Epithelial cell of prostate (primary cell): Measurements from ENCODE around the gene MESP1.

Source experiments
- DNase-seq: peaks from one replicate; pipeline ENCODE4 v3.0.0-alpha.2; 2011; ENCODE audit warnings: low read depth, low spot score
- H3K27ac ChIP-seq: fragments of 450-650 bp; 2 replicates; pipeline ENCODE4 v1.5.1; 2017; ENCODE audit warnings: mild to moderate bottlenecking

The MESP1 gene

DNA sequence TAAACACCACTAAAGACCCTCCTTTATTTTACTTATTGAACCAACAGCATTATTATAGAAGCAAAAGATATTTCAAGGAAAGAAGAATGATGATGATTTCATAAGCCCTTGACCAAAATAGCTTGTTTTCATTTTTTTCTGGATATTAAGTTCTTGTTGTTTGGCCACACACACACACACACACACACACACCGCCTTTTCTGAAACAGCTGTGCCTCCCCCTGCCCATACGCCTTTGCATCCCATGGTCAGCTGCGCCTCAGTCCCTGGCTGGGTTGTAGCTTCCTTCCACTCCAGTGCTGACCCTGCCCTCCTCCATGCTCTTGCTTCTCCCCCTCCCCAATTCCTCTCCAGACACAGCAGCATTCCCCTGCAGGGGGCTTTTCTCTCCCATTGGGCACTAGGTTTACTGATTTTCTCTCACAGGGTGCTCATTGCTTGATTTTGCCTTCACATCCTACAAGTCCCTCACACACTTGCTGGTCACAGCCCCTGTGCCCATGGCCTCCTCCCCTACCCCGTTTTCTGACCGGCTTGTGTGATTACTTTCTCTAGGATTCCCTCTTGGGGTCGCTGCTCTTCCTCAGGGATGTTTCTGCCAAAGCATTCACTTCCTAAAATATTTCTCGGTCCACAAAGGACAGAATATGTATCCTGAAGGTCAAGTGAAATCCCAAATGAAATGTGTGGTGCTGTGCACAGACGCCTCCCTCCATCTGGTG, 18.4 kb downstream of the MESP1 start:
- DNase-seq = no peak
- H3K27ac ChIP-seq = no peak overlapping the region

DNA sequence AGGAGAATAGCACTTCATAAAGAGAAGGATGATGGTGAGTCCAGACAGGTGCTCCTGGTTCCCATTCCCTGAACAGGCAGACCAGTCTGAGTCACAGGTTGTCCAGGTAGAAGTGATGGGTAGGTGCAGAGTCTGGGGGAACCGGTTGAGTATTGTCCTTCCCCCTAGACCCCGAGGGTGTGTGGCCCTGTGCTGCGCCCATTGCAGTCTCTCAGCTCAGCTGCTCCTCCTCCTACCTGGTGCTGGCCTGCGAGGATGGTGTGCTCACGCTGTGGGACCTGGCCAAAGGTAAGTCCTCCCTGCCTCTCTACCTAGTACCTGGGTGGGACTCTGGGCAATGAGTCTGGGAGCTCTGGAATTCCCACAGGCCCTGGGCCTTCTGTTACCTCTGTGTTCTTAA, 19.8 kb downstream of the MESP1 start:
- H3K27ac ChIP-seq = no peak overlapping the region
- DNase-seq = no peak

DNA sequence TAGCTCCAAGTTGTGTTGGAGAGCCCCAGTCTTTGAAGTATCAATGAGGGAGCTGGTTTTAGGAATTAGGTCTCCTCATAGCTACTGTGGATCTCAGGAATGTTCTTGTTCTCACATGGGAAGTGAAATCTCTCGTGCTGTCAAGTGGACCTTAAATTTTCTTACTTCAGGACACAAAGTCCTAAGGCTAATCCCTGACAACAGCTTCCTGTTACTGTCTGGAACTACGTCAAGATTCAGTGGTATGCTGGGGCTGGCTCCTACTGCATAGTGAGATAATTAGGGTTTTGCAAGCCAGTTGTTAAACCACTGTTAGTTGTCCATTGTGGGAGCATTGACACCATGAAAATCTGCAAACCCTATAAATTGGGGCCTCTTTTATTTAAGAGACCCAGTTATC, 22.8 kb downstream of the MESP1 start:
- no peak for DNase-seq
- no peak overlapping the region for H3K27ac ChIP-seq

DNA sequence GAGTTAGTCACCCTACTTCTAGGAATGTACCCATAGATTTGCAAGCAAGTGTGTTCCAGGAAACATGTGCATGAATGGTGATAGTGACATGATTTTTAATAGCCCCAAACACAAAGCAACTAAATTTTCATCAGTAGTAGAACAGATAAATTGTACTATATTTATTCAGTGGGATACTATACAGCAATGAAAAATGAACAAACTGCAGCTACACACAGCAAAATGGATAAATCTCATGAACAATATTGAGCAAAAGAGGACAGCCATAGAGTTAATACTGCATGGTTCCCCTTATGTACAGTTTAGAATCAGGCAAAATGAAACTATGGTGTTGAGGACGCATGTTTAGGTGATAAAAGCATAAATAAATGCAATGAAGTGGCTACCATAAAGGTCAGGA, 26.0 kb downstream of the MESP1 start:
- no peak overlapping the region for H3K27ac ChIP-seq
- no peak for DNase-seq

DNA sequence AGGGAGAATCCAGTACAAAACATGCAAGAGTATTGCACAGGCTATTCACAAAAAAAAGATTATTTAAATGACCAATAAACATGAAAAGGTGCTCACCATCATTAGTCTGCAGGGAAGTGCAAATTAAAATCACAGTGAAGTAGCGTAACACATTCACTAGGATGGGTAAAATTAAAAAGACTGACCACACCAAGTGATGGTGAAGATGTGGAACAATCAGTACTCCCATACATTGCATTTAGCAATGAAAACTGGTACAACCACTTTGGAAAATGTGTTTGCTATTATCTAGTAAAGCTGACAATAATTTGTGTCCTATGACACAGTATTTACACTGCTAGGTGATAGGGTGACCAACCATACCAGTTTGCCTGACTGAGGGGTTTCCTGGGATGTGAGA, 26.4 kb downstream of the MESP1 start:
- DNase-seq = no peak
- H3K27ac ChIP-seq = no peak overlapping the region

DNA sequence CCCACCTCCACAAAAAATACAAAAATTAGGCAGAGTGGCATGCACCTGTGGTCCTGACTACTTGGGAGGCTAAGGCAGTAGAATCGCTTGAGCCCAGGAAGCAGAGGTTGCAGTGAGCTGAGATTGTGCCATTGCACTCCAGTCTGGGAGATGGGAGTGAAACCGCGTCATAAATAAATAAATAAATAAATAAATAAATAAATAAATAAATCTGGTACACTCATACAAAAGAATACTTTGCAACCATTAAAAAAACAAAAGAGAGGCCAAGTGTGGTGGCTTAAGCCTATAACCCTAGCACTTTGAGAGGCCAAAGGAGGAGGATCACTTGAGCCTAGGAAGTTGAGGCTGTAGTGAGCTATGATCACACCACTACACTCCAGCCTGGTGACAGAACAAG, 28.0 kb downstream of the MESP1 start:
- no peak overlapping the region for H3K27ac ChIP-seq
- DNase-seq = no peak

DNA sequence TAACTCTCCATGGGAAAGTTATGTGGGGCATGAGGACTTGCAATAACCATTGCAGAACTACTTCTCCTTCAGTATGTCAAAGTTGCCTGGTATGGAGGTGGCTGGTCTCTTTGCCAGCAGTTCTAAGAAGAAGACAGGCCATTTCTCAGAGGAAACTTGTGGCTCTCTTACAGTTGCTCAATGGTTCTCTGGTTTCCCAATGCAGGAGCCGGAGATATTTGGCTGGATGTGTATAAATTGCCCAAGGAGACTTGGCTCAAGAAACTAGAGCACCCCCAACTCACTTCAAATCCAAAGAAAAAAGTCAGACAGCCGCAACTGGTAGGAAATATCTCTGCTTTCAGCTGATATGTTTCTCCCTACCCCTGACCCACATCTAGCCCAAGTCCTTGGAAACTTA, 36.3 kb downstream of the MESP1 start:
- DNase-seq = no peak
- no peak overlapping the region for H3K27ac ChIP-seq

DNA sequence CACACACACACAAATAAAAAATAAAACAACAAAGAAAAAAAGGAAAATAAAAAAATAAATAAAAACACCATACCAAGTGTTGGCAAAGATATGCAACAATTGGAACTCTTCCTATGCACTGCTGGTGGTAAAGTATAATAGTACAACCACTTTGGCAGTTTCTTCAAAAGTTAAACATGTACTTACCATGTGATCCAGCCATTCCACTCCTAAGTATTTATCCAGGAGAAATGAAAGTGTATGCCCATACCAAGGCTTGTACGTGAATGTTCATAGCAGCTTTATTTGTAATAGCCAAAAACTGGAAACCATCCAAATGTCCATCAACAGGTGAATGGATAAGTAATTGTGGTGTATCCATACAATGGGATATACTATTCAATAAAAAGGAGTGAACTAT, 43.5 kb downstream of the MESP1 start:
- no peak for DNase-seq

DNA sequence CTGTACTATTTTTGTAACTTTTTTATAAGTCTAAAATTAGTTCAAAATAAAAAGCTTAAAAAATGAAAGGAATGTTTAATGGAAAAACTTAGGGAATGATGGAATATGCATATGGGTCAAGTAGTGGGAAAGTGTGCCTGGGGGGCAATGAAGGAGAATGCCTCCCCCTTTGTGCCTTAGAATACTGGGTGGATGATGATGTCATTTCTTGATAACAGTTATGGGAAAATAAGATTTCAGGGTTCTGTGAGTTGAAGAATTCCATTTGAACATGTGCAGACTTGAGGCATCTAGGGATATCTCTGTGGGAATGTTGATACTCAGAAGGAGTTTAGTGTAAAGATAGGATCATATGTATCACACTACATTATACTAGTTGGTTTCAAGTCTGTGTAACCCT, 46.6 kb downstream of the MESP1 start:
- no peak overlapping the region for H3K27ac ChIP-seq
- DNase-seq = no peak

More for the DNA sequence above, 43.5 kb downstream of the MESP1 start:
- no peak overlapping the region for H3K27ac ChIP-seq
